Liver (tissue), 9 donors: Measurements from ENCODE around the gene CIC. TPM values are rescaled to one million over a fixed set of nuclear protein-coding genes. Genes with fewer than 3 reads are reported as not detected.

Experiments
- DNase-seq: peaks from one replicate; pipeline ENCODE4 v3.0.0-alpha.2; 2017; ENCODE audit warnings: low spot score
- H3K27ac ChIP-seq, 2 donors: one replicate each; pipeline ENCODE4 v1.7.0; 2013; ENCODE audit warnings: inconsistent platforms in 2 of 2, low read length in 2 of 2, control low read depth in 1 of 2, low read depth in 1 of 2, mild to moderate bottlenecking in 1 of 2
- H3K27me3 ChIP-seq, 4 donors: one replicate each; pipeline versions ENCODE4 v1.6.1 to v1.7.0; 2013; ENCODE audit warnings: low read length in 3 of 4, inconsistent platforms in 1 of 4, mild to moderate bottlenecking in 1 of 4, moderate library complexity in 1 of 4; ENCODE audit not compliant: control insufficient read depth in 4 of 4, insufficient read depth in 4 of 4
- H3K36me3 ChIP-seq, 4 donors: one replicate each; pipeline versions ENCODE4 v1.6.1 to v1.7.0; 2013; ENCODE audit warnings: low read length in 3 of 4, mild to moderate bottlenecking in 3 of 4, low read depth in 1 of 4, moderate library complexity in 1 of 4; ENCODE audit not compliant: control insufficient read depth in 4 of 4, insufficient read depth in 3 of 4
- H3K4me1 ChIP-seq, 4 donors: one replicate each; pipeline versions ENCODE4 v1.6.1 to v1.7.0; 2013; ENCODE audit warnings: low read length in 3 of 4, mild to moderate bottlenecking in 3 of 4, moderate library complexity in 1 of 4; ENCODE audit not compliant: control insufficient read depth in 4 of 4, insufficient read depth in 4 of 4
- H3K4me3 ChIP-seq, 3 donors: one replicate each; pipeline versions ENCODE4 v1.6.1 to v1.7.0; 2013; ENCODE audit warnings: low read length in 3 of 3, control low read depth in 1 of 3, low read depth in 1 of 3, mild to moderate bottlenecking in 1 of 3
- H3K9ac ChIP-seq, 2 donors: one replicate each; pipeline ENCODE4 v1.7.0; 2013; ENCODE audit warnings: low read length in 2 of 2, mild to moderate bottlenecking in 2 of 2, moderate library complexity in 2 of 2, control low read depth in 1 of 2, low read depth in 1 of 2
- H3K9me3 ChIP-seq, 4 donors: one replicate each; pipeline versions ENCODE4 v1.6.1 to v1.7.0; 2013; ENCODE audit warnings: low read length in 3 of 4; ENCODE audit not compliant: control insufficient read depth in 4 of 4
- EGR1 ChIP-seq, 2 donors: IDR thresholded peaks; 2 replicates each; pipeline ENCODE4 v1.6.1; 2016 to 2018; ENCODE audit warnings: antibody characterized with exemption in 2 of 2, low read depth in 2 of 2
- FOXA1 ChIP-seq: IDR thresholded peaks from 2 replicates; pipeline ENCODE4 v1.6.1; 2016; ENCODE audit warnings: antibody characterized with exemption
- FOXA2 ChIP-seq: IDR thresholded peaks from 2 replicates; pipeline ENCODE4 v1.6.1; 2016; ENCODE audit warnings: antibody characterized with exemption
- GABPA ChIP-seq, 2 donors: IDR thresholded peaks in 1 of 2; conservative IDR thresholded peaks in 1 of 2; 2 replicates each; pipeline ENCODE4 v1.6.1; 2016; ENCODE audit warnings: antibody characterized with exemption in 2 of 2, mild to moderate bottlenecking in 1 of 2, moderate library complexity in 1 of 2
- HNF4A ChIP-seq, 2 donors: conservative IDR thresholded peaks; 2 replicates each; pipeline ENCODE4 v1.6.1; 2016; ENCODE audit warnings: antibody characterized with exemption in 2 of 2, mild to moderate bottlenecking in 2 of 2
- HNF4G ChIP-seq: IDR thresholded peaks from 2 replicates; pipeline ENCODE4 v1.6.1; 2016; ENCODE audit warnings: antibody characterized with exemption
- JUND ChIP-seq, 2 donors: IDR thresholded peaks; 2 replicates each; pipeline ENCODE4 v1.6.1; 2016; ENCODE audit warnings: antibody characterized with exemption in 2 of 2
- NR2F2 ChIP-seq: IDR thresholded peaks from 2 replicates; pipeline ENCODE4 v1.6.1; 2016; ENCODE audit warnings: antibody characterized with exemption
- RAD21 ChIP-seq, 2 donors: IDR thresholded peaks; 2 replicates each; pipeline ENCODE4 v1.6.1; 2016; ENCODE audit warnings: antibody characterized with exemption in 2 of 2, mild to moderate bottlenecking in 2 of 2
- RXRA ChIP-seq, 2 donors: IDR thresholded peaks; 2 replicates each; pipeline ENCODE4 v1.6.1; 2017 to 2018; ENCODE audit warnings: antibody characterized with exemption in 2 of 2, mild to moderate bottlenecking in 1 of 2
- SP1 ChIP-seq: IDR thresholded peaks from 2 replicates; pipeline ENCODE4 v1.6.1; 2018; ENCODE audit warnings: antibody characterized with exemption, mild to moderate bottlenecking
- TAF1 ChIP-seq: conservative IDR thresholded peaks from 2 replicates; pipeline ENCODE4 v1.6.1; 2016; ENCODE audit warnings: antibody characterized with exemption, mild to moderate bottlenecking
- YY1 ChIP-seq: IDR thresholded peaks from 2 replicates; pipeline ENCODE4 v1.6.1; 2016; ENCODE audit warnings: antibody characterized with exemption, mild to moderate bottlenecking
- WGBS: extraction: QIAGEN DNeasy Blood & Tissue Kit; methylation state at CpG from one replicate; pipeline ENCODE4 v1.1.7; 2013; 5-methylcytosine and 5-hydroxymethylcytosine counted together
- polyA plus RNA-seq, 2 donors: library from polyadenylated mRNA; stranded (reverse) in 1 of 2; unstranded in 1 of 2; fragments of 200-250 nt in 1 of 2; fragments of >200 nt in 1 of 2; fragmentation: Nextera tagmentation in 1 of 2; extraction: Ambion mirVana in 1 of 2; gene quantifications; one replicate each; pipeline versions ENCODE4 v1.2.1 to v1.2.3, GENCODE V29; 2013 to 2015
- total RNA-seq, 2 donors: library from RNA; depleted of rRNA; stranded (reverse); fragments of >200 nt; gene quantifications; one replicate each; pipeline ENCODE4 v1.2.3, GENCODE V29; 2014
- TF ChIP-seq, protein P1 (sequence below): fragments of 150-350 bp; IDR thresholded peaks from 2 replicates; pipeline ENCODE4 v1.5.1; 2017; ENCODE audit warnings: improper control_type of control experiment, low read depth, low read length; ENCODE audit not compliant: missing input control
- TF ChIP-seq, protein P2 (sequence below): IDR thresholded peaks from 2 replicates; pipeline ENCODE4 v1.6.1; 2016; ENCODE audit warnings: antibody characterized with exemption
- TF ChIP-seq, protein P3 (sequence below): IDR thresholded peaks from 2 replicates; pipeline ENCODE4 v1.6.1; 2016; ENCODE audit warnings: antibody characterized with exemption, mild to moderate bottlenecking
- TF ChIP-seq, protein P4 (sequence below): IDR thresholded peaks from 2 replicates; pipeline ENCODE4 v1.6.1; 2016; ENCODE audit warnings: antibody characterized with exemption
- TF ChIP-seq, protein P5 (sequence below): IDR thresholded peaks from 2 replicates; pipeline ENCODE4 v1.6.1; 2016; ENCODE audit warnings: antibody characterized with exemption
- donor health status: healthy.
- donor health status: healthy.
- donor health status: healthy.
- donor health status: healthy.
- donor health status: healthy.

CIC gene
- total and polyA plus RNA-seq, 4 donors, result 5.6 to 21.3 (median 17.2) TPM

DNA sequence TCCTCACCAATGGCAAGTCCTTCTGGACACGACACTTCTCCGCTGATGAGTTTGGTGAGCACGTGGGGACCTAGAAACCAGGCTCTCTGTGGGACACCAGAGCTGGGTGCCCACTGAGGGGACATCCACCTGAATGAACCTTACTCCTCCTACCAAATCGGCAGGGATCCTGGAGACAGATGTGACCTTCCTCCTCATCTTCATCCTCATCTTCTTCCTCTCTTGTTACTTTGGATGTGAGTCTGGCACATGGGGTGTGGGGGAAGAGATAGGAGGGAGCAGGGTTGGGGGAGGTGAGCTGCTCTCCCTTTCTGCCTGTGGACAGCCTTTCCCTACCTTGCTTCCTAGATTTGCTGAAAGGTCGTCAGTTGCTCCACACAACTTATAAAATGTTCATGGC, 46.0 kb downstream of the CIC start (continued):
- TF ChIP-seq, protein P1, sequence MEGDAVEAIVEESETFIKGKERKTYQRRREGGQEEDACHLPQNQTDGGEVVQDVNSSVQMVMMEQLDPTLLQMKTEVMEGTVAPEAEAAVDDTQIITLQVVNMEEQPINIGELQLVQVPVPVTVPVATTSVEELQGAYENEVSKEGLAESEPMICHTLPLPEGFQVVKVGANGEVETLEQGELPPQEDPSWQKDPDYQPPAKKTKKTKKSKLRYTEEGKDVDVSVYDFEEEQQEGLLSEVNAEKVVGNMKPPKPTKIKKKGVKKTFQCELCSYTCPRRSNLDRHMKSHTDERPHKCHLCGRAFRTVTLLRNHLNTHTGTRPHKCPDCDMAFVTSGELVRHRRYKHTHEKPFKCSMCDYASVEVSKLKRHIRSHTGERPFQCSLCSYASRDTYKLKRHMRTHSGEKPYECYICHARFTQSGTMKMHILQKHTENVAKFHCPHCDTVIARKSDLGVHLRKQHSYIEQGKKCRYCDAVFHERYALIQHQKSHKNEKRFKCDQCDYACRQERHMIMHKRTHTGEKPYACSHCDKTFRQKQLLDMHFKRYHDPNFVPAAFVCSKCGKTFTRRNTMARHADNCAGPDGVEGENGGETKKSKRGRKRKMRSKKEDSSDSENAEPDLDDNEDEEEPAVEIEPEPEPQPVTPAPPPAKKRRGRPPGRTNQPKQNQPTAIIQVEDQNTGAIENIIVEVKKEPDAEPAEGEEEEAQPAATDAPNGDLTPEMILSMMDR, result no peak
- TF ChIP-seq HNF4A (conservative IDR thresholded peaks at IDR 0.05) (no peak), RXRA (IDR thresholded peaks at IDR 0.05) (no peak), RAD21 (IDR thresholded peaks at IDR 0.05) (no peak), SP1 (no peak), FOXA1 (no peak), JUND (IDR thresholded peaks at IDR 0.05) (no peak), NR2F2 (no peak)

DNA sequence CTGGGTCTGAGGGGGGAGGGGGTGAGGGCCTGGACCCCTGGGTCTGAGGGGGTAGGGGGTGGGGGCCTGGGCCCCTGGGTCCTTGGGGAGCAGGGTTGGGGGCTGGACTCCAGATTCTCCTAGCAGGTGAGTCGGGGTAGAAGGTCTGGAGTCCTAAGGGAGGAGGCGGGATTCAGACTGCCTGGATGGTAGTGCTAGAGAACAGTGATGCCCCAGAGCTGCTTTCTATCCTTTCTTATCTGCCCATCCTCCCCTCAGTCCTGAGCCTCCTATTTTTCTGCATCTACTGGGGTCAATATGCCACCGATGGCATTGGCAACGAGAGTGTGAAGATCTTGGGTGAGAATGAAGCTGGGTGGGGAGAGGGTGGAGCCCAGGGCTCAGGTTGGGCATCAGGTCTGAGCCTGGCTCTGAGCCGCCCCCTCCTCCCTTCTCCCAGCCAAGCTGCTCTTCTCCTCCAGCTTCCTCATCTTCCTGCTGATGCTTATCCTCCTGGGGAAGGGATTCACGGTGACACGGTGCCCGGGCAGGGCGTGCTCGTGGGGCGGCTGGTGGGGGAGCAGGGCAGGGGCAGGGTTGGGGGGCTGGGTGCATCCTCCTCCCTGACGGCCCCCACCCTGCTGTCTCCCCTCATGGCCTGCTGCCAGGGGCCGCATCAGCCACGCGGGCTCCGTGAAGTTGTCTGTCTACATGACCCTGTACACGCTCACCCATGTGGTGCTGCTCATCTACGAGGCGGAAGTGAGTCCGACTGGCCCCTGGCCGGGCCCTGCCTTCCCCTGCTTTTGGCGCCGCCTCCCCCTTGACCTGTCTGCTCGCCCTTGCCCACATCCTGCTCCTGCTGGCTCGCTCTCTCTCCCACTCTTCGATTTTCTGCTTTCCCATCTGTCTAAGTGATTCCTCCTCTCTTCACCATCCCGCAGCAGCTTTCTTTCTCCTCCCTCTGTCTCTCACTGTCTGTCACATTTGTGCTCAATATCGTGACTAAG, 47.5 kb downstream of the CIC start:
- H3K4me1 ChIP-seq, result peaks cover 2 to 11% (median 8%) of the 10 kb centered on the region in 4 donors
- DNase-seq, result no peak
- H3K9me3 ChIP-seq, result no peaks in the 10 kb centered on the region
- no peaks in the 10 kb centered on the region for H3K36me3 ChIP-seq
- no peak for TF ChIP-seq YY1
- TF ChIP-seq SP1, result no peak
- TF ChIP-seq, protein P2, sequence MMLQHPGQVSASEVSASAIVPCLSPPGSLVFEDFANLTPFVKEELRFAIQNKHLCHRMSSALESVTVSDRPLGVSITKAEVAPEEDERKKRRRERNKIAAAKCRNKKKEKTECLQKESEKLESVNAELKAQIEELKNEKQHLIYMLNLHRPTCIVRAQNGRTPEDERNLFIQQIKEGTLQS, result no peak
- TF ChIP-seq GABPA (IDR thresholded peaks at IDR 0.05 in 1 of 2, conservative IDR thresholded peaks at IDR 0.05 in 1 of 2), result no peak
- no peak for TF ChIP-seq HNF4A (conservative IDR thresholded peaks at IDR 0.05)
- TF ChIP-seq FOXA1, result no peak
- H3K27me3 ChIP-seq, result no peaks in the 10 kb centered on the region
- WGBS, result 39% methylated on average over 28 of the region's 28 CpGs
- H3K4me3 ChIP-seq, result no peak overlapping the region
- no peak overlapping the region for H3K27ac ChIP-seq
- H3K9ac ChIP-seq, result no peak overlapping the region

DNA sequence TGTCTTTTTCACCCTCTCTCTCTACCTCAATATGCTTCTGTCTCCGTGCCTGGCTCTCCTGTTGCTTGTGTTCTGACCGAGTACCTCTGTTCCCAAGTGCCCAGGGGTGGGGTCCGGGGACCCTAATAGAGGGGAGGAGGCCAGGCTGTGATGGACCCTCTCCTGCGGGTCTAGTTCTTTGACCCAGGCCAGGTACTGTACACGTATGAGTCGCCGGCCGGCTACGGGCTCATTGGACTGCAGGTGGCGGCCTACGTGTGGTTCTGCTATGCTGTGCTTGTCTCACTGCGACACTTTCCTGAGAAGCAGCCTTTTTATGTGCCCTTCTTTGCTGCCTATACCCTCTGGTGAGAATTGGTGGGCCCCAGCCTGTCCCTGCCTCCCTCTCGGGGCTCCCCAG, 48.5 kb downstream of the CIC start:
- WGBS, result 92% methylated on average over 13 of the region's 13 CpGs
- Histone ChIP-seq H3K4me3 (no peak overlapping the region), H3K27ac (no peak overlapping the region), H3K9me3 (no peaks in the 10 kb centered on the region), H3K4me1 (peaks cover 2 to 11% (median 8%) of the 10 kb centered on the region in 4 donors), H3K36me3 (no peaks in the 10 kb centered on the region), H3K27me3 (no peaks in the 10 kb centered on the region), H3K9ac (no peak overlapping the region)
- no peak for DNase-seq
- TF ChIP-seq FOXA1 (no peak), HNF4G (no peak), FOXA2 (no peak), GABPA (IDR thresholded peaks at IDR 0.05 in 1 of 2, conservative IDR thresholded peaks at IDR 0.05 in 1 of 2) (no peak), HNF4A (conservative IDR thresholded peaks at IDR 0.05) (no peak), EGR1 (IDR thresholded peaks at IDR 0.05; ENCODE audit: low read depth in 2 of 2) (no peak), YY1 (no peak), SP1 (no peak), TAF1 (no peak), NR2F2 (no peak), RAD21 (IDR thresholded peaks at IDR 0.05) (no peak), JUND (IDR thresholded peaks at IDR 0.05) (no peak), RXRA (IDR thresholded peaks at IDR 0.05) (no peak)
- TF ChIP-seq, protein P3, sequence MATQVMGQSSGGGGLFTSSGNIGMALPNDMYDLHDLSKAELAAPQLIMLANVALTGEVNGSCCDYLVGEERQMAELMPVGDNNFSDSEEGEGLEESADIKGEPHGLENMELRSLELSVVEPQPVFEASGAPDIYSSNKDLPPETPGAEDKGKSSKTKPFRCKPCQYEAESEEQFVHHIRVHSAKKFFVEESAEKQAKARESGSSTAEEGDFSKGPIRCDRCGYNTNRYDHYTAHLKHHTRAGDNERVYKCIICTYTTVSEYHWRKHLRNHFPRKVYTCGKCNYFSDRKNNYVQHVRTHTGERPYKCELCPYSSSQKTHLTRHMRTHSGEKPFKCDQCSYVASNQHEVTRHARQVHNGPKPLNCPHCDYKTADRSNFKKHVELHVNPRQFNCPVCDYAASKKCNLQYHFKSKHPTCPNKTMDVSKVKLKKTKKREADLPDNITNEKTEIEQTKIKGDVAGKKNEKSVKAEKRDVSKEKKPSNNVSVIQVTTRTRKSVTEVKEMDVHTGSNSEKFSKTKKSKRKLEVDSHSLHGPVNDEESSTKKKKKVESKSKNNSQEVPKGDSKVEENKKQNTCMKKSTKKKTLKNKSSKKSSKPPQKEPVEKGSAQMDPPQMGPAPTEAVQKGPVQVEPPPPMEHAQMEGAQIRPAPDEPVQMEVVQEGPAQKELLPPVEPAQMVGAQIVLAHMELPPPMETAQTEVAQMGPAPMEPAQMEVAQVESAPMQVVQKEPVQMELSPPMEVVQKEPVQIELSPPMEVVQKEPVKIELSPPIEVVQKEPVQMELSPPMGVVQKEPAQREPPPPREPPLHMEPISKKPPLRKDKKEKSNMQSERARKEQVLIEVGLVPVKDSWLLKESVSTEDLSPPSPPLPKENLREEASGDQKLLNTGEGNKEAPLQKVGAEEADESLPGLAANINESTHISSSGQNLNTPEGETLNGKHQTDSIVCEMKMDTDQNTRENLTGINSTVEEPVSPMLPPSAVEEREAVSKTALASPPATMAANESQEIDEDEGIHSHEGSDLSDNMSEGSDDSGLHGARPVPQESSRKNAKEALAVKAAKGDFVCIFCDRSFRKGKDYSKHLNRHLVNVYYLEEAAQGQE, result no peak
- TF ChIP-seq, protein P4, sequence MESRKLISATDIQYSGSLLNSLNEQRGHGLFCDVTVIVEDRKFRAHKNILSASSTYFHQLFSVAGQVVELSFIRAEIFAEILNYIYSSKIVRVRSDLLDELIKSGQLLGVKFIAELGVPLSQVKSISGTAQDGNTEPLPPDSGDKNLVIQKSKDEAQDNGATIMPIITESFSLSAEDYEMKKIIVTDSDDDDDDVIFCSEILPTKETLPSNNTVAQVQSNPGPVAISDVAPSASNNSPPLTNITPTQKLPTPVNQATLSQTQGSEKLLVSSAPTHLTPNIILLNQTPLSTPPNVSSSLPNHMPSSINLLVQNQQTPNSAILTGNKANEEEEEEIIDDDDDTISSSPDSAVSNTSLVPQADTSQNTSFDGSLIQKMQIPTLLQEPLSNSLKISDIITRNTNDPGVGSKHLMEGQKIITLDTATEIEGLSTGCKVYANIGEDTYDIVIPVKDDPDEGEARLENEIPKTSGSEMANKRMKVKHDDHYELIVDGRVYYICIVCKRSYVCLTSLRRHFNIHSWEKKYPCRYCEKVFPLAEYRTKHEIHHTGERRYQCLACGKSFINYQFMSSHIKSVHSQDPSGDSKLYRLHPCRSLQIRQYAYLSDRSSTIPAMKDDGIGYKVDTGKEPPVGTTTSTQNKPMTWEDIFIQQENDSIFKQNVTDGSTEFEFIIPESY, result no peak
- TF ChIP-seq, protein P5, sequence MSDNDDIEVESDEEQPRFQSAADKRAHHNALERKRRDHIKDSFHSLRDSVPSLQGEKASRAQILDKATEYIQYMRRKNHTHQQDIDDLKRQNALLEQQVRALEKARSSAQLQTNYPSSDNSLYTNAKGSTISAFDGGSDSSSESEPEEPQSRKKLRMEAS, result no peak
- TF ChIP-seq, protein P1, result no peak
